GM21576 (cell line): ENCODE results near the gene TTLL11.

Experiments used
- ATAC-seq: cut with Tn5 transposase; IDR thresholded peaks from one replicate; pipeline ENCODE4 v1.9.1; 2021; ENCODE audit warnings: mild to moderate bottlenecking, moderate library complexity; ENCODE audit not compliant: unreplicated experiment

Gene TTLL11

GRCh38 chr9:122092611-122093506 lies at the start of gene TTLL11:
Gene TTLL11, minus strand, starts transcription at chr9:122093308. Its CDS starts 160 bp downstream, at chr9:122093148.
- peak; percentile 84 for ATAC-seq

- ATAC-seq: no peak
Measured at GRCh38 chr9:122141671-122142070, 48.6 kb upstream of the TTLL11 start.

- no peak for ATAC-seq
Measured at GRCh38 chr9:122140368-122141193, 47.5 kb upstream of the TTLL11 start.

- ATAC-seq: no peak
Measured at GRCh38 chr9:122138560-122139268, 45.6 kb upstream of the TTLL11 start.

GRCh38 chr9:122135529-122135859 lies 42.4 kb upstream of the TTLL11 start:
- ATAC-seq: no peak

GRCh38 chr9:122134822-122135528 lies 41.9 kb upstream of the TTLL11 start:
- no peak for ATAC-seq

- ATAC-seq: no peak
Measured at GRCh38 chr9:122133984-122134535, 41.0 kb upstream of the TTLL11 start.

- ATAC-seq: no peak
Measured at GRCh38 chr9:122133263-122133983, 40.3 kb upstream of the TTLL11 start.

- ATAC-seq: no peak
Measured at GRCh38 chr9:122132539-122132938, 39.4 kb upstream of the TTLL11 start.

- ATAC-seq: no peak
Measured at GRCh38 chr9:122131401-122132001, 38.4 kb upstream of the TTLL11 start.

- ATAC-seq: no peak
Measured at GRCh38 chr9:122130837-122131236, 37.7 kb upstream of the TTLL11 start.

GRCh38 chr9:122129969-122130368 lies 36.9 kb upstream of the TTLL11 start:
- ATAC-seq: no peak

- no peak for ATAC-seq
Measured at GRCh38 chr9:122128969-122129343, 35.8 kb upstream of the TTLL11 start.

- no peak for ATAC-seq
Measured at GRCh38 chr9:122128007-122128968, 35.2 kb upstream of the TTLL11 start.

GRCh38 chr9:122127396-122127798 lies 34.3 kb upstream of the TTLL11 start:
- no peak for ATAC-seq

- ATAC-seq: no peak
Measured at GRCh38 chr9:122126331-122127261, 33.5 kb upstream of the TTLL11 start.
